ENCODE data around the gene DNAJC19.
"Not testable (repeated sequence)": the region's sequence is repeated elsewhere in the genome, so short reads cannot be mapped to it uniquely, and the experiment has no call there.

The DNAJC19 gene

DNA sequence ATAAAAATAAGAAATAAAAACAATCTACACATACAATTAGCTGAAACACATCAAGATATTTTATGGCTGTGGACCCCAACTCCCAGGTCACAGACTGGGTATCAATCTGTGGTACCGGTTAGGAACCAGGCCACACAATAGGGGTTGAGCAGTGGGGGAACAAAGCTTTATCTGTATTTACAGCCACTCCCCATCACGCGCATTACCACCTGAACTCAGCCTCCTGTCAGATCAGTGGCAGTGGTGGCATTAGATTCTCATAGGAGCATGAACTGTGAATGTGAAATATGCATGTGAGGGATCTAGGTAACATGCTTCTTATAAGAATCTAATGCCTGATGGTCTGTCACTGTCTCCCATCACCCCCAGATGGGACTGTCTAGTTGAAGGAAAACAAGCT, 17.7 kb upstream of the DNAJC19 start:
- TF ChIP-seq, protein P1, sequence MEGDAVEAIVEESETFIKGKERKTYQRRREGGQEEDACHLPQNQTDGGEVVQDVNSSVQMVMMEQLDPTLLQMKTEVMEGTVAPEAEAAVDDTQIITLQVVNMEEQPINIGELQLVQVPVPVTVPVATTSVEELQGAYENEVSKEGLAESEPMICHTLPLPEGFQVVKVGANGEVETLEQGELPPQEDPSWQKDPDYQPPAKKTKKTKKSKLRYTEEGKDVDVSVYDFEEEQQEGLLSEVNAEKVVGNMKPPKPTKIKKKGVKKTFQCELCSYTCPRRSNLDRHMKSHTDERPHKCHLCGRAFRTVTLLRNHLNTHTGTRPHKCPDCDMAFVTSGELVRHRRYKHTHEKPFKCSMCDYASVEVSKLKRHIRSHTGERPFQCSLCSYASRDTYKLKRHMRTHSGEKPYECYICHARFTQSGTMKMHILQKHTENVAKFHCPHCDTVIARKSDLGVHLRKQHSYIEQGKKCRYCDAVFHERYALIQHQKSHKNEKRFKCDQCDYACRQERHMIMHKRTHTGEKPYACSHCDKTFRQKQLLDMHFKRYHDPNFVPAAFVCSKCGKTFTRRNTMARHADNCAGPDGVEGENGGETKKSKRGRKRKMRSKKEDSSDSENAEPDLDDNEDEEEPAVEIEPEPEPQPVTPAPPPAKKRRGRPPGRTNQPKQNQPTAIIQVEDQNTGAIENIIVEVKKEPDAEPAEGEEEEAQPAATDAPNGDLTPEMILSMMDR (IDR thresholded peaks at IDR 0.05; ENCODE audit: low read depth, low read length): no peak
- H3K4me3 ChIP-seq (ENCODE audit: low read depth, low read length): no peak overlapping the region
- no peak for DNase-seq (ENCODE audit: low read depth, low spot score)
- in situ Hi-C loops (cut with HindIII; ENCODE audit: low sequenced_read_pairs): no loop called here

DNA sequence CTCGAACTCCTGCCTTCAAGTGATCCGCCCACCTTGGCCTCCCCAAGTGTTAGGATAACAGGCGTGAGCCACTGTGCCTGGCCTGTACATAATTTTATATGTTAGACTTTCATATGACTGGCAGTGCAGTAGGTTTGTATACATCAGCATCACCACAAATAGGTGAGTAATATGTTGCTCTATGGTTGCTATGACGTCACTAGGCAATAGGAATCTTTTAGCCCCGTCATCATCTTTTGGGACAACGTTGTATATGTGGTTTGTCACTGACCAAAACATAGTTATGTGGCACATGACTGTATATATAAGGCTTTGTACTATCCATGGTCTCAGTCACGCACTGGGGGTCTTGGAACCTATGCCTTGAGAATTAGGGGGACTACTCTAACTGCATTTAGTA, 17.0 kb upstream of the DNAJC19 start:
- in situ Hi-C loops (cut with HindIII; ENCODE audit: low sequenced_read_pairs): no loop called here
- TF ChIP-seq, protein P1 (IDR thresholded peaks at IDR 0.05; ENCODE audit: low read depth, low read length): no peak
- no peak overlapping the region for H3K4me3 ChIP-seq (ENCODE audit: low read depth, low read length)
- no peak for DNase-seq (ENCODE audit: low read depth, low spot score)

DNA sequence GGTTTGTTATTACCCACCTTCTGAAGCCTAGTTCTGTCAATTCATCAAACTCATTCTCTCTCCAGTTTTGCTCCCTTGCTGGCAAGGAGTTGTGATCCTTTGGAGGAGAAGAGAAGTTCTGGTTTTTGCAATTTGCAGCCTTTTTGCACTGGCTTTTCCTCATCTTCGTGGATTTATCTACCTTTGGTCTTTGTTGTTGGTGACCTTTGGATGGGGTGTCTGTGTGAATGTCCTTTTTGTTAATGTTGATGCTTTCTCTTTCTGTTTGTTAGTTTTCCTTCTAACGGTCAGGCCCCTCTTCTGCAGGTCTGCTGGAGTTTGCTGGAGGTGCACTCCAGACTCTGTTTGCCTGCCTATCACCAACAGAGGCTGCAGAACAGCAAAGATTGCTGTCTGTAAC, 13.9 kb upstream of the DNAJC19 start:
- in situ Hi-C loops (cut with HindIII; ENCODE audit: low sequenced_read_pairs); H3K4me3 ChIP-seq (ENCODE audit: low read depth, low read length); DNase-seq (ENCODE audit: low read depth, low spot score): not testable (repeated sequence)

DNA sequence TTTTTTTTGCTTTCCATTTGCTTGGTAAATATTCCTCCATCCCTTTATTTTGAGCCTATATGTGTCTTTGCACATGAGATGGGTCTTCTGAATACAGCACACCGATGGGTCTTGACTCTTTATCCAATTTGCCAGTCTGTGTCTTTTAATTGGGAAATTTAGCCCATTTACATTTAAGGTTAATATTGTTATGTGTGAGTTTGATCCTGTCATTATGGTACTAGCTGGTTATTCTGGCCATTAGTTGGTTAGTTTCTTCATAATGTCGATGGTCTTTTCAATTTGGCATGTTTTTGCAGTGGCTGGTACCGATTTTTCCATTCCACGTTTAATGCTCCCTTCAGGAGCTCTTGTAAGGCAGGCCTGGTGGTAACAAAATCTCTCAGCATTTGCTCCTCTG, 12.8 kb upstream of the DNAJC19 start:
- H3K4me3 ChIP-seq (ENCODE audit: low read depth, low read length); in situ Hi-C loops (cut with HindIII; ENCODE audit: low sequenced_read_pairs); DNase-seq (ENCODE audit: low read depth, low spot score): not testable (repeated sequence)

DNA sequence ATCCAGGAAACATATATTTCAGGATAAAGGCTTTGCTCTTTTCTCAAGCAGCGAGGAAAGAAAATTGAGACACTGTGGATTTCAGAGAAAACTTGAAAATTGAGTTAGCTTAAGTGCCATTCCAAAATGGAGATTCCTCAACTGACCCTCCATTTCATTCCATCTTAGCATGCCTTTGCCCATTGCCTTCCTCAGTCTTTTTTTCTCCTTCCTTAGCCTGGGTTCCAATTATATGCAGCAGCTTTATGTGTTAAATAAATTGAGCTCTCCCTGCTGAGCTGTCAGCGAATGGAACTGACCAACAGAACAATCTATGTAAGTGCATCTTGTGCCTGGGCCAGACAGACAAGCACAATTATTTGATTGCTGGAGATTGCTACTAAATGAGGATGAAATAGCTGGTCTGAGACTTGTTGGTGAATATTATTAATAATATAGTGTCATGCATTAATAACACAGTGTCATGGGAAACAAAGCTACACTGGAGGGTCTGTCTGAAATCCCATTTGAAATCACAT, 6.9 kb upstream of the DNAJC19 start:
- no peak for DNase-seq (ENCODE audit: low read depth, low spot score)
- in situ Hi-C loops (cut with HindIII; ENCODE audit: low sequenced_read_pairs): no loop called here
- TF ChIP-seq, protein P1 (IDR thresholded peaks at IDR 0.05; ENCODE audit: low read depth, low read length): no peak
- no peak overlapping the region for H3K4me3 ChIP-seq (ENCODE audit: low read depth, low read length)

DNA sequence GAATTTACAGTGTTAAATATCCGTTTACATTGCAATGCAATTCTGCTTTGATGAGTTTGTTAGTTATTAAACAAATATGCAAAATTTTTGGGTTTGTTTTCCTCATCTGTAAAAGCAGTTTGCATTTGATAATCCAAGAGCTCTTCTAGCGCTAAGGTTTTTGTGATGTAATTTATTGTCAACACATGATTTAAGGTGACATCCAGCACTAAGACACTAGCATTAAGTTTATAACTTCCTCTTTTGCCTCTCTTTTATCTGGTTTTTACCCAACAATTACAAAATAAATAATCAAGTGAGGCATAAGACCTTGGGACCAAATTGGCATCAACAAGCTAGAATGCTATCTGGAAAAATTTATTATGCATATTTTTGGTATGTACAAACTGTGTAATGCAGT, 969 bp upstream of the DNAJC19 start:
- DNase-seq (ENCODE audit: low read depth, low spot score): no peak
- in situ Hi-C loops (cut with HindIII; ENCODE audit: low sequenced_read_pairs): no loop called here
- TF ChIP-seq, protein P1 (IDR thresholded peaks at IDR 0.05; ENCODE audit: low read depth, low read length): no peak
- peak overlapping the region; percentile 83 for H3K4me3 ChIP-seq (ENCODE audit: low read depth, low read length)

DNA sequence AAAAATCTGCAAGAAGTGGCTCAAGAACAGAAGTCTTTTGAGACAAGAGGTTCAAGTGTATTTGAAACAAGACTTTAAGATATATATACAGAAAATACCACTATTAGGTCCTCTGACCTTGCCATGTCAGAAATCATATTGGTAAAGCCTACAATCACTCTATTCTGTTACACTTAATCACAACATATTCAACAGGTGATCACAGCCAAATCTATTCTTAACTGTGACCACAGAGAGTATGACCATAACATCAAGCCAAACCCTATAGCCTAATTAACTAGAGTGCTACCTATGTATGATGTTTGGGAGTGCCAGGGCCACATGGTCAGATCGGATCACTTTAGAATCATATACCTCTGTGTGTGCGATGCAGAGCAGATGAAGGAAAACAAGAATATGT, 2.2 kb downstream of the DNAJC19 start:
- in situ Hi-C loops (cut with HindIII; ENCODE audit: low sequenced_read_pairs): no loop called here
- no peak for DNase-seq (ENCODE audit: low read depth, low spot score)
- TF ChIP-seq, protein P1 (IDR thresholded peaks at IDR 0.05; ENCODE audit: low read depth, low read length): no peak
- H3K4me3 ChIP-seq (ENCODE audit: low read depth, low read length): no peak overlapping the region

DNA sequence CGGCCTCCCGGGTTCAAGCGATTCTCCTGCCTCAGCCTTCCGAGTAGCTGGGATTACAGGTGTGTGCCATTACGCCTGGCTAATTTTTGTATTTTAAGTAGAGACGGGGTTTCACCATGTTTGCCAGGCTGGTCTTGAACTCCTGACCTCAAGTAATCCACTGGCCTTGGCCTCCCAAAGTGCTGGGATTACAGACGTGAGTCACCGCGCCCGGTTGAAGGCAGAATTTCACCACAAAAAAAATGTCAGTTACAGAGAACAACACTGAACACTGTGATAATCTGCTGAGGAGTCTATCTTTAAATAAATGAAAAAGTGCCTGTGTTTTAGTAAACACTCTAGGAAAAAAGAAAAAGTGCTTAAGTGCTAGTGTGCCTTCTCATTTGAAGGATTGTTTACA, 3.2 kb downstream of the DNAJC19 start:
- H3K4me3 ChIP-seq (ENCODE audit: low read depth, low read length); DNase-seq (ENCODE audit: low read depth, low spot score); in situ Hi-C loops (cut with HindIII; ENCODE audit: low sequenced_read_pairs): not testable (repeated sequence)

Measured in astrocyte of the spinal cord (primary cell).